Hindlimb muscle (tissue), 1 donor: ENCODE data around the gene FAM131A. TPM values are rescaled to one million over a fixed set of nuclear protein-coding genes. Genes with fewer than 3 reads are reported as not detected.

Experiments
- DNase-seq: peaks from one replicate; pipeline ENCODE4 v3.0.0-alpha.2; 2013
- polyA plus RNA-seq: library from polyadenylated mRNA; unstranded; fragments of 120-200 nt; gene quantifications from one replicate; pipeline ENCODE4 v1.2.1, GENCODE V29; 2013; ENCODE audit not compliant: insufficient read length

The FAM131A gene, protein sequence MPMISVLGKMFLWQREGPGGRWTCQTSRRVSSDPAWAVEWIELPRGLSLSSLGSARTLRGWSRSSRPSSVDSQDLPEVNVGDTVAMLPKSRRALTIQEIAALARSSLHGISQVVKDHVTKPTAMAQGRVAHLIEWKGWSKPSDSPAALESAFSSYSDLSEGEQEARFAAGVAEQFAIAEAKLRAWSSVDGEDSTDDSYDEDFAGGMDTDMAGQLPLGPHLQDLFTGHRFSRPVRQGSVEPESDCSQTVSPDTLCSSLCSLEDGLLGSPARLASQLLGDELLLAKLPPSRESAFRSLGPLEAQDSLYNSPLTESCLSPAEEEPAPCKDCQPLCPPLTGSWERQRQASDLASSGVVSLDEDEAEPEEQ
- polyA plus RNA-seq = 9.7 TPM

DNA sequence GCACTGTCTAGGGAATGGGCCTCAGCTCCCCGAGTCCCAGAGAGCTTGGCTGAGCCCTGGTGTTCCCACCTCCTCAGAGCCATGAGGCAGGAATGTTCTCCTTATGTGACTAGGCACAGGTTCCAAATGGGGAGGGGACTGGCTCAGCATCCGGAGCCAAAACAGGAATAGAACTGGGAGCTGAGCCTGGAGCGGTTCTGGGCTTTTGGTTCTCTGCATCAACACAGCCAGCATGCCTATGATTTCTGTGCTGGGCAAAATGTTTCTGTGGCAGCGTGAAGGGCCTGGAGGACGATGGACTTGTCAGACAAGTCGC, at the start of gene FAM131A:
Gene FAM131A, plus strand, starts transcription at position 202 of the 316 bp plus-strand sequence. Its CDS starts 31 bp downstream, at position 233.
- DNase-seq = peak; percentile 86

- no peak for DNase-seq
These were observed 47.9 kb upstream of the FAM131A start for GRCh38 chr3:184289426-184289938.

GRCh38 chr3:184290331-184290730, 47.1 kb upstream of the FAM131A start:
- no peak for DNase-seq

- no peak for DNase-seq
These were observed 46.2 kb upstream of the FAM131A start for GRCh38 chr3:184291044-184291737.

- DNase-seq = no peak
These were observed 45.5 kb upstream of the FAM131A start for GRCh38 chr3:184291738-184292445.

DNA sequence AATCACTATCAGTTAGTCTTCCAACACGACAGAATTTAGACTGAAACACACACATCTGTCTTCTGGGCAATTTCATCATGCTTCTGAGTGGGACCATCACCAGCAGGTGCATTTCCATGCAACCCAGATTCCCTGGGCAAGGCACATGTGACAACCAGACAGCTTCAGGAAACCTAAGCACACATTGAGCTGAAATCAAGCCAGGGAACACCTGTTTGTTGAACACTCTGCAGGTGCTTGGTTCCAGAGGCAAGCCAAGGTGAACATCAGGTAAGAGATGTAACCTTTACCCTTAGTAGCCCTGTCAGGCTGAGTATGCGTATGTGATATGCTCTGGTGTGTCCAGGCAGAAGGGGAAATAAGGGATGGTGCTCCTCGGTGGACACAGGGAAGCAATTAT, 41.6 kb upstream of the FAM131A start:
- no peak for DNase-seq

DNA sequence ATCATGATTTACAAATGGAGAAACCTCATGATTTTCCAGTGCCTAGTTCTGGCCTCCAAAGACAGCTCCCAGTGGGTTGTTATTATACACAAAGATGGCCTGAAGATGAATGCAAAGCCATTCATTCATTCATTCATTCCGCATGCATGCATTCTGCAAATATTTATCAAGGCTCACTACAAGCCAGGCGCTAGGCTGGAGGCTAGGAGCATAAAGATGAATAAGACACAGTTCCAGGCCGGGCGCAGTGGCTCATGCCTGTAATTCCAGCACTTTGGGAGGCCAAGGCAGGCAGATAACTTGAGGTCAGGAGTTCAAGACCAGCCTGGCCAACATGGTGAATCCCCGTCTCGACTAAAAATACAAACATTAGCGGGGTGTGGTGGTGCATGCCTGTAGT, 40.8 kb upstream of the FAM131A start:
- no peak for DNase-seq

- peak; percentile 97 for DNase-seq
These were observed 38.5 kb upstream of the FAM131A start, which contains the start of gene PSMD2 for GRCh38 chr3:184298759-184299487. TSS of gene PSMD2 (plus strand) at chr3:184299241. CDS start at chr3:184299267, 26 bp downstream.

DNA sequence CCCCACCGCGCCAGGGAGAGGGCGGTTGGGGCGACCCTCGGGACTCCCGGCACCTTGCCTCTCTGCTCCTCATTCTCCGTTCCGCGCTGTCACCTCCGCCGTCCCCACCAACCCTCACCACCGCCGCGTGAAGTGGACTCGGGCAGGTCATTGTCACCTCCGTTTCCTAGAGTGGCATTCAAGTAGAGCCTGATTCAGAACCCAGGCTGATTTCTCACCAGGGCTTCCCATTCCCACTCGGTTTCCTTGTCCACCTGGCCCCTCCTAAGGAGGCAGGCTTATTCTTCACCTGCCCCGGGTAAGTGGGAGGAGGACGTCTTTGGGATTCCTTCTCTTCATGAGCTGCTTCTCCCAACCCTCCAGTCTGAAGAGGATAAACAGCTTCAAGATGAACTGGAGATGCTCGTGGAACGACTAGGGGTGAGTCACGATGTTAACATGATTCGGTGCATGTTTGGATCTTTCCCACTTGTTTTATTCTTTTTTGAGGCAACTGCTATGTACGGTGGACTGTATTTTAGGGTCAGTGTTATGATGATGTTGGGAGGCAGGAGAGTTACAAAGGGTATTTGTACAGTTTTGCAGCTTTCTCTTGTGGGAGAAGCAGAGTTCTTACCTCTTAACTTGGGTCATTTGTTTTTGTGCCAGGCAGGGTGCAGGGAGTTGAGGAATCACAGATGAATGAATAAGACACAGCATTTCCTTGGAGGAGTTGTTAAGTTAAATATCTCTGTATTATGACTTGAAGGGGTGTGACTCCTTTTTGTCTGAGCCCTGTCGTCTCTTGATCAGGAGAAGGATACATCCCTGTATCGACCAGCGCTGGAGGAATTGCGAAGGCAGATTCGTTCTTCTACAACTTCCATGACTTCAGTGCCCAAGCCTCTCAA, 37.7 kb upstream of the FAM131A start:
- no peak for DNase-seq

- DNase-seq = no peak
These were observed 37.1 kb upstream of the FAM131A start for GRCh38 chr3:184300378-184300720.

DNA sequence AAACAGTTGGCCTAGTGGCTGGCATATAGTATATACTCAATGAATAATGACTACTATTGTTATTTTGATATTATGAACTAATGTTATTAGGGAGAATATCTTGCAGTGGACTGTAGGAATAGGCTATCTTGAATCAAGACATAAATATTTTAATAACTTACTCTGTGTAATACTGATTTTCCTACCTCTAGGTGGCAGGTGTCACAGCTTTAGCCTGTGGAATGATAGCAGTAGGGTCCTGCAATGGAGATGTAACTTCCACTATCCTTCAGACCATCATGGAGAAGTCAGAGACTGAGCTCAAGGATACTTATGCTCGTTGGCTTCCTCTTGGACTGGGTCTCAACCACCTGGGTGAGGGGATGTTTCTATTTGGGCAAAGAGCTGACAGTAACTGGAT, 31.8 kb upstream of the FAM131A start:
- no peak for DNase-seq

GRCh38 chr3:184306341-184306972, 30.9 kb upstream of the FAM131A start:
- no peak for DNase-seq

DNA sequence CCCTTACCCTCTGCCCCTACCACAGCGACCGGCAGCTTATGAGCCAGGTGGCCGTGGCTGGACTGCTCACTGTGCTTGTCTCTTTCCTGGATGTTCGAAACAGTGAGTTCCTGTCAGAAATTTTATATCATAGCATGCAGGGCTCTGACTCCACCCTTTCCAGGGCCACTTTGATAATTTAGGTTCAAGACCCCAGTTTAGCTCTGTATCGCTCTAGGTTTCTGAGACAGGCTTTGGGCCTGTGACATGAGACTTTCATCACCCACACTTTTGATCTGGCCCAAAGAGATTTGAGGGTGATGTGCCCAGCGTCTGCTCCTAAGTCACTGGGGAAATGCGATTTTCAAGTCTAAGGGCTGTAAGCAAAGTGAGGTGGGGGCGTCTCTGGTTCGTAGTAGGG, 29.5 kb upstream of the FAM131A start:
- DNase-seq = no peak

- no peak for DNase-seq
These were observed 28.7 kb upstream of the FAM131A start for GRCh38 chr3:184308744-184309143.

GRCh38 chr3:184311633-184312032, 25.8 kb upstream of the FAM131A start:
- no peak for DNase-seq

DNA sequence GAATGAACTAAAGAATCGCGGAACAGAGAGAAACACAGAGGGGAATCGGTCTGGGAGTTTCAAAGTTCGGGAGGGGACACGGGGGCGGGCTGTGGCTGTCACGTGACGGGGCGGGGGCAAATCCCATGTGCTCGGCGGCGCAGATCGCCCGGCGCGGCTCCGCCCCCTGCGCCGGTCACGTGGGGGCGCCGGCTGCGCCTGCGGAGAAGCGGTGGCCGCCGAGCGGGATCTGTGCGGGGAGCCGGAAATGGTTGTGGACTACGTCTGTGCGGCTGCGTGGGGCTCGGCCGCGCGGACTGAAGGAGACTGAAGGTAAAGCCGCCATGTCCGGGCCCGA, 23.1 kb upstream of the FAM131A start, which contains the start of gene EIF4G1:
Gene EIF4G1, plus strand, starts transcription at position 244 of the 337 bp plus-strand sequence. CDS start 1,191 bp downstream, outside the sequence.
- DNase-seq = peak; percentile 98

DNA sequence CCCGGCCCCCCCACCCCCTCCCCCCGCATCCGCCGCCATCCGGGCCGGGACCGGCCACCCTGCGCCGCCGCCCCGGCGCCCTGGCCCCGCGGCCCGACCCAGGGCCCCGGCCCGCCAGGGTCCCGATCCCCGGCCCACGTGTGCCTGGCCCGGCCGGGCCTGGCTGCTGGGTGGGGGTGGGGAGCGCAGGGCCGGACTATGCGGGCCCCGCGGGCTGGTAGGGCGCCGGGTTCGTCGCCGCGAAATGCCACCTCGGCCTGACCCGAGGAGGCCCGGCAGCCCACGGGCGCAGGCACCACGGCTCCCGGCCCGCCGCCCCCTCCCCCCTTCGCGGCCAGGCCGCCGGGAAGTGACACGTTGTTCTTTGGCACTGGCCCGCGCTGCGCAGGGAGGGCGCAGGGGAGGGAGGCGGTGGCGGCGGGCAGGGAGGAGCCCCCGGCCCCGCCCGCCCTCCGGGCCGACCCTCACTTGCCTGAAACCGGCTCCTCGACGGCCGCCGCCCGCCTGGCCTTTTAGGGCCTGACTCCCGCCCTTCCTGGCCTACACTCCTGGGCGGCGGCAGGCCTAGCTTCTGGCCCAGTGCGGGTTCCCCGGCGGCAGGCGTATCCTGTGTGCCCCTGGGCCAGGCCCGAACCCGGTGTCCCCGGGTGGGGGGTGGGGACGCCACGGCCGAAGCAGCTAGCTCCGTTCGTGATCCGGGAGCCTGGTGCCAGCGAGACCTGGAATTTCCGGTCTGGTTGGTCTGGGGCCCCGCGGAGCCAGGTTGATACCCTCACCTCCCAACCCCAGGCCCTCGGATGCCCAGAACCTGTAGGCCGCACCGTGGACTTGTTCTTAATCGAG, 22.5 kb upstream of the FAM131A start:
- peak; percentile 90 for DNase-seq

- DNase-seq = no peak
These were observed 21.9 kb upstream of the FAM131A start for GRCh38 chr3:184315543-184315867.

- DNase-seq = no peak
These were observed 21.3 kb upstream of the FAM131A start for GRCh38 chr3:184315871-184316661.
